Measurements from ENCODE around the gene GLB1L3. TPM values are rescaled to one million over a fixed set of nuclear protein-coding genes. Genes with fewer than 3 reads are reported as not detected.
A peak's percentile ranks its signal among the peaks of the same experiment; 100 is the strongest.

The GLB1L3 gene
- total and polyA plus RNA-seq, 2 donors: 0.71 to 1.8 TPM

DNA sequence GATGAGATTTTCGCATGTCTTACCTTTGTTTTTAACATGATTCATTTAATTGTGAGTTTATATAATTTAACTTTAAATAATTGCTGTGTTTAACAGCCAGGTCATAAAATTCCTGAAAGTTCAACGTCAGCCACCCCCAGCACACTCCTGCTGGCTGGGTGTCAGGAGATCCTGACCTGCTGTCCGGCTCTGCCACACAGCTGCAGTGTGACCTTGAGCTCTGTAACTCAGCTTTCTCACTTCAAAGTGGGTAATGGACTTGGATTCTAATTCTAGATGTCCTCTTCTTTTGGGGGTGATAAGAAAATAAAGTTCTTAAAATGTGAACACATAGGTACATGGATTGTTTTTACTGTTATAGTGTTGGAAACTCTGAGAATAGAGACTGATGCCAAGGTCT is 40.8 kb upstream of the GLB1L3 start:
- Histone ChIP-seq H3K36me3 (ENCODE audit: control insufficient read depth in 2 of 2, insufficient read depth in 2 of 2, low read length in 1 of 2) (peaks cover 41 to 54% of the 10 kb centered on the region in 2 donors), H3K27ac (ENCODE audit: low read depth in 1 of 2, low read length in 1 of 2) (no peak overlapping the region), H3K27me3 (ENCODE audit: control insufficient read depth in 2 of 2, insufficient read depth in 1 of 2, low read length in 1 of 2) (no peaks in the 10 kb centered on the region), H3K4me1 (ENCODE audit: control insufficient read depth in 2 of 2, insufficient read depth in 2 of 2, low read length in 2 of 2) (peaks cover under 1 to 2% of the 10 kb centered on the region in 2 donors), H3K4me3 (ENCODE audit: low read length in 2 of 2) (no peak overlapping the region), H3K9me3 (ENCODE audit: control insufficient read depth in 2 of 2, insufficient read depth in 1 of 2, low read length in 1 of 2) (no peaks in the 10 kb centered on the region)
- no peak for DNase-seq (ENCODE audit: low read depth in 6 of 9, low spot score in 9 of 9)
- 99% methylated on average over 3 of the region's 3 CpGs for WGBS

DNA sequence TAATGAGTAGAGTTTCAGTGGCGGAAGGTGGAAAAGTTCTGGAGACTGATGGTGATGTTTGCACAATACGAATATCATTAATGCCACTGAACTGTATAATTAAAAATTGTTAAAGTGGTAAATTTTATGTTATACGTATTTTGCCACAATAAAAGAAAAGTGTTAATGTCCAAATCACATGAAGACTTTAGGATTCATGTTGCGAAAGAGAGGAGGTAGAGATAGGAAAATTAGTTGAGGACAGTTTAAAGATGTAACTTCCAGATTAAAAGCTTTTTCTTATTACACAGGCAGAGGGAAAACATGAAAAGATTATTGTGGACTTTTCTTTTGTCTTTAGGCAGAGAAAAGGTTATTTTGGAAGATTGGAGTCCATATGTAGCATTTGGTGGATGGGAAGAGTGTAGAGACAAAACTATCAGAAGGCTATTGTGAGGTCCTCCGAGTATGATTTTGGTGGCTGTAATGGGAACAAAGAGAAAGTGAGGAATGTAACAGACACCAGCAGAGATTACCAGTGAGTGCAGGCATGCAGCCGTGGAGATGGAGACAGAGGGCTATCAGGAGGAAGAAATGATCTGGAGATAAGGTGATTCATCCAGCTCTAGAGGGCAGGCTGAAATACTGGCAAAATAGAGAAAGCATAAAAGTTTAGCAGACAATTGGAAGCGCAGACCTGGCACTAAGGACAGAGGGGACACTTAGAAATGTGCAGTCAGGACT is 39.2 kb upstream of the GLB1L3 start:
- Histone ChIP-seq H3K4me3 (ENCODE audit: low read length in 2 of 2) (no peak overlapping the region), H3K4me1 (ENCODE audit: control insufficient read depth in 2 of 2, insufficient read depth in 2 of 2, low read length in 2 of 2) (no peaks in the 10 kb centered on the region), H3K27ac (ENCODE audit: low read depth in 1 of 2, low read length in 1 of 2) (no peak overlapping the region), H3K36me3 (ENCODE audit: control insufficient read depth in 2 of 2, insufficient read depth in 2 of 2, low read length in 1 of 2) (peaks cover 52 to 62% of the 10 kb centered on the region in 2 donors), H3K27me3 (ENCODE audit: control insufficient read depth in 2 of 2, insufficient read depth in 1 of 2, low read length in 1 of 2) (no peaks in the 10 kb centered on the region), H3K9me3 (ENCODE audit: control insufficient read depth in 2 of 2, insufficient read depth in 1 of 2, low read length in 1 of 2) (no peaks in the 10 kb centered on the region)
- WGBS: 97% methylated on average over 7 of the region's 7 CpGs
- no peak for DNase-seq (ENCODE audit: low read depth in 6 of 9, low spot score in 9 of 9)

DNA sequence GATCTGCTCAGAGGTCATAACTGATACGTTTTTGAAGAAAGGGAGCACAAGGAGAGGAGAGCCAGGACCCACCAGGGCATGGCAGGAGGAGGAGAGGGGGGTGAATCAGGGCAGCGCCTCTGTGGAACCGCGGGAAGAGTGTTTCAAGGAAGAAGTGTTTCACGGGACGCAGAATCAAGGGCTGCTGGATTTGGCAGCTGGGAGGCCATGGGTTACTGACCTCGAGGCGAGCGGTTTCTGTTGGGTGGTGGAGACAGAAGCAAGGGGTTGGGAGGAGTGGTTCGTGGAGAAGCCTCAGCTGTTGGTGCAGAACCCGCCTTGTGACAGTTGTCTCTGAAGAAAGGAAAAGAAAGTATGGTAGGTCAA is 38.6 kb upstream of the GLB1L3 start:
- WGBS: 91% methylated on average over 11 of the region's 11 CpGs
- Histone ChIP-seq H3K9me3 (ENCODE audit: control insufficient read depth in 2 of 2, insufficient read depth in 1 of 2, low read length in 1 of 2) (no peaks in the 10 kb centered on the region), H3K4me3 (ENCODE audit: low read length in 2 of 2) (no peak overlapping the region), H3K27ac (ENCODE audit: low read depth in 1 of 2, low read length in 1 of 2) (no peak overlapping the region), H3K36me3 (ENCODE audit: control insufficient read depth in 2 of 2, insufficient read depth in 2 of 2, low read length in 1 of 2) (peaks cover 57 to 65% of the 10 kb centered on the region in 2 donors), H3K4me1 (ENCODE audit: control insufficient read depth in 2 of 2, insufficient read depth in 2 of 2, low read length in 2 of 2) (no peaks in the 10 kb centered on the region), H3K27me3 (ENCODE audit: control insufficient read depth in 2 of 2, insufficient read depth in 1 of 2, low read length in 1 of 2) (no peaks in the 10 kb centered on the region)
- DNase-seq (ENCODE audit: low read depth in 6 of 9, low spot score in 9 of 9): no peak

DNA sequence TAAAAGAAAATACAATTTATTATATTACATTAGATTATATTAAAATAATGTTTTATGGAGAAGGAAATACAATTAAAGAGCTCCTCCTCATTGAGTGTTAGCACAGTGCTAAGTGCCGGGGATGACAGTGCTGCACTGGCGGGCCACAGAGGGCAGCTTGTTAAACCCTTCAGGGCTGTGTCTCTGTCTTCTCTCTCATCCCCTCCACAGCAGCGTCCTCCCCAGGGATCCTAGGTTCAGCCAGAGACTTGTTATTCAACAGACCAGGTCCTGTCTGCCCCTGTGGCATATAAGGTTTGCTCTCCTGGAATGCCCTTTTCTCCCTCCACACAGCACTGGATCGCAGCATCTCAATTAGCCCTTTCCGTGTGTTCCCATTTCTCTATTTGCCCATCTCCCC is 37.2 kb upstream of the GLB1L3 start:
- over 99% methylated on average over 5 of the region's 5 CpGs for WGBS
- H3K4me1 ChIP-seq (ENCODE audit: control insufficient read depth in 2 of 2, insufficient read depth in 2 of 2, low read length in 2 of 2): no peaks in the 10 kb centered on the region

DNA sequence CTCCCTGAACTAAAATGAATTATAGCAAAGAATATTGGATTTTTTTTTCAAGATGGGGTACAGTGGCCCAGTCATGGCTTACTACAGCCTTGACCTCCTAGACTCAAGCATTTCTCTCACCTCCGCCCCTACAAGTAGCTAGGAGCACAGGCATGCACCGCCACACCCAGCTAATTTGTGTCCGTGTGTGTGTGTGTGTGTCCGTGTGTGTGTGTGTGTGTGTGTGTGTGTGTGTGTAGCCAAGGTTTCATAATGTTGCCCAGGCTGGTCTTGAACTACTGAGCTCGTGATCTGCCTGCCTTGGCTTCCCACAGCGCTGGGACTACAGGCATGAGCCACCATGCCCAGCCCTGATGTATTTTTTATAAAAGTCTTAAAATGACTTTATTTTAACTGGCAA is 35.6 kb upstream of the GLB1L3 start:
- no peak for DNase-seq (ENCODE audit: low read depth in 6 of 9, low spot score in 9 of 9)
- H3K4me1 ChIP-seq (ENCODE audit: control insufficient read depth in 2 of 2, insufficient read depth in 2 of 2, low read length in 2 of 2): no peaks in the 10 kb centered on the region
- no peaks in the 10 kb centered on the region for H3K27me3 ChIP-seq (ENCODE audit: control insufficient read depth in 2 of 2, insufficient read depth in 1 of 2, low read length in 1 of 2)
- H3K36me3 ChIP-seq (ENCODE audit: control insufficient read depth in 2 of 2, insufficient read depth in 2 of 2, low read length in 1 of 2): peaks cover 78 to 84% of the 10 kb centered on the region in 2 donors
- 78% methylated on average over 6 of the region's 6 CpGs for WGBS
- no peak overlapping the region for H3K27ac ChIP-seq (ENCODE audit: low read depth in 1 of 2, low read length in 1 of 2)
- no peaks in the 10 kb centered on the region for H3K9me3 ChIP-seq (ENCODE audit: control insufficient read depth in 2 of 2, insufficient read depth in 1 of 2, low read length in 1 of 2)
- no peak overlapping the region for H3K4me3 ChIP-seq (ENCODE audit: low read length in 2 of 2)

More for the DNA sequence above, 37.2 kb upstream of the GLB1L3 start:
- H3K36me3 ChIP-seq (ENCODE audit: control insufficient read depth in 2 of 2, insufficient read depth in 2 of 2, low read length in 1 of 2): peaks cover 72 to 79% of the 10 kb centered on the region in 2 donors
- no peaks in the 10 kb centered on the region for H3K27me3 ChIP-seq (ENCODE audit: control insufficient read depth in 2 of 2, insufficient read depth in 1 of 2, low read length in 1 of 2)
- H3K4me3 ChIP-seq (ENCODE audit: low read length in 2 of 2): no peak overlapping the region
- no peak for DNase-seq (ENCODE audit: low read depth in 6 of 9, low spot score in 9 of 9)
- H3K27ac ChIP-seq (ENCODE audit: low read depth in 1 of 2, low read length in 1 of 2): no peak overlapping the region
- H3K9me3 ChIP-seq (ENCODE audit: control insufficient read depth in 2 of 2, insufficient read depth in 1 of 2, low read length in 1 of 2): no peaks in the 10 kb centered on the region

DNA sequence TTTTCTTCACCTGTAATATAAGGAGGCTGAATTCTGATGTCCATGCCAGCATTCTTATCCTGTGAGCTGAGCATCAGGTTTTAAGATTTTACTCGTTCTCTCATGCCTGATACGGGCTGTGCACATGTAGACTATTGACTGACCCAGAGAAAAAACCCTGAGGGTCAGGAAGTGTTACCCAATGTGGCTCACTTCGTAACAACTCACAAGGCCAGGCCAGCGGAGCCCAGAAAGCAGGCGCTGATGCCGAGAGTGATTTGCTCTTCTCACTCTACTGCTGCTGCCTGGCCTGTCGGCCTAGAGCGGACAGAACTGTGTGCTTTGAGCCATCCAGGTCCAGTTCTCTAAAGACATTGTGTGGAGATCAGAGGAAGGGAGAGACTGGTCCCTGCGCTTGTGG is 33.8 kb upstream of the GLB1L3 start:
- WGBS: 97% methylated on average over 9 of the region's 9 CpGs
- Histone ChIP-seq H3K36me3 (ENCODE audit: control insufficient read depth in 2 of 2, insufficient read depth in 2 of 2, low read length in 1 of 2) (peaks cover 78 to 90% of the 10 kb centered on the region in 2 donors), H3K4me1 (ENCODE audit: control insufficient read depth in 2 of 2, insufficient read depth in 2 of 2, low read length in 2 of 2) (no peaks in the 10 kb centered on the region), H3K27ac (ENCODE audit: low read depth in 1 of 2, low read length in 1 of 2) (no peak overlapping the region), H3K27me3 (ENCODE audit: control insufficient read depth in 2 of 2, insufficient read depth in 1 of 2, low read length in 1 of 2) (no peaks in the 10 kb centered on the region), H3K9me3 (ENCODE audit: control insufficient read depth in 2 of 2, insufficient read depth in 1 of 2, low read length in 1 of 2) (no peaks in the 10 kb centered on the region), H3K4me3 (ENCODE audit: low read length in 2 of 2) (no peak overlapping the region)
- no peak for DNase-seq (ENCODE audit: low read depth in 6 of 9, low spot score in 9 of 9)

DNA sequence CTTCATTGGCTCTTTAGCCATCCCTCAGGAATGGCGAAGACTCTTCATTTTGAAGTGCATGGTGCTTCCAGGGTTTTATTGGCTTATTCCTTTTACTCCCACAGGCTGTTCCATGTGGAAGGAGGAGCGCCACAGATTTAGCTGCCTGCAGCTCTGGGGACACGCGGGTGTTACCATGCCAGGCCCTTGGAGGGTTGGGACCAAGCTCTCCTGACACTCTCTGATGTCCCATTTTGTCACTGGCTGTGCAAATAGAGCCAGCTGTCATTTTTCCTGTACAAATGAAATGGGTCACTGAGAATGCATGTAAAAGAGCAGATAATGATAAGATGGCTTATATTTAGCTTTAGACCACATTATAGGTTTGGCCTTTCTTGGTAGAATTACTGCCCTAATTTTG is 32.3 kb upstream of the GLB1L3 start:
- no peak for DNase-seq (ENCODE audit: low read depth in 6 of 9, low spot score in 9 of 9)
- no peak overlapping the region for H3K27ac ChIP-seq (ENCODE audit: low read depth in 1 of 2, low read length in 1 of 2)
- H3K4me1 ChIP-seq (ENCODE audit: control insufficient read depth in 2 of 2, insufficient read depth in 2 of 2, low read length in 2 of 2): no peaks in the 10 kb centered on the region
- WGBS: 99% methylated on average over 4 of the region's 4 CpGs
- H3K4me3 ChIP-seq (ENCODE audit: low read length in 2 of 2): no peak overlapping the region
- H3K36me3 ChIP-seq (ENCODE audit: control insufficient read depth in 2 of 2, insufficient read depth in 2 of 2, low read length in 1 of 2): peaks cover 92 to 97% of the 10 kb centered on the region in 2 donors
- no peaks in the 10 kb centered on the region for H3K9me3 ChIP-seq (ENCODE audit: control insufficient read depth in 2 of 2, insufficient read depth in 1 of 2, low read length in 1 of 2)
- no peaks in the 10 kb centered on the region for H3K27me3 ChIP-seq (ENCODE audit: control insufficient read depth in 2 of 2, insufficient read depth in 1 of 2, low read length in 1 of 2)

DNA sequence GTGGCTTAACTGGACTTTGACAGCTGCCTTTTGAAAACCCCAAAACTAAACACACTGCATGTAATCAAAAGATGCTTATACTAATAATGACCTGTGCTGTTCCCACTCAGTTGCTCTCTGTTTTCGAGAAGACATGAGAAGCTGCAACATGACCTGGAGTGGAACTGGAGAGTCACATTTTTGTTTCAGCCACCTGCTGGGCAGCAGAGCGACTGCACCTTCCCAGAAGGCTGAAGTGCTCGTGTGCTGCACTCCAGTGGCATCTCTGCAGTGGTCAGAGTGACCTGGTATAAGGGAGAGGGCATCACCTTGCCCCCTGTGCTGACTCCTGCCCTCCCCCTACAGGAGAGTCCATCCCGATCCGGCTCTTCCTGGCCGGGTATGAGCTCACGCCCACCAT is 31.6 kb upstream of the GLB1L3 start:
- H3K9me3 ChIP-seq (ENCODE audit: control insufficient read depth in 2 of 2, insufficient read depth in 1 of 2, low read length in 1 of 2): no peaks in the 10 kb centered on the region
- H3K4me3 ChIP-seq (ENCODE audit: low read length in 2 of 2): no peak overlapping the region
- WGBS: 90% methylated on average over 7 of the region's 7 CpGs
- H3K36me3 ChIP-seq (ENCODE audit: control insufficient read depth in 2 of 2, insufficient read depth in 2 of 2, low read length in 1 of 2): peaks cover 92 to 97% of the 10 kb centered on the region in 2 donors
- DNase-seq (ENCODE audit: low read depth in 6 of 9, low spot score in 9 of 9): peak in 2 of 9 donors; percentile 29 to 33
- H3K27ac ChIP-seq (ENCODE audit: low read depth in 1 of 2, low read length in 1 of 2): no peak overlapping the region
- no peaks in the 10 kb centered on the region for H3K27me3 ChIP-seq (ENCODE audit: control insufficient read depth in 2 of 2, insufficient read depth in 1 of 2, low read length in 1 of 2)
- no peaks in the 10 kb centered on the region for H3K4me1 ChIP-seq (ENCODE audit: control insufficient read depth in 2 of 2, insufficient read depth in 2 of 2, low read length in 2 of 2)

DNA sequence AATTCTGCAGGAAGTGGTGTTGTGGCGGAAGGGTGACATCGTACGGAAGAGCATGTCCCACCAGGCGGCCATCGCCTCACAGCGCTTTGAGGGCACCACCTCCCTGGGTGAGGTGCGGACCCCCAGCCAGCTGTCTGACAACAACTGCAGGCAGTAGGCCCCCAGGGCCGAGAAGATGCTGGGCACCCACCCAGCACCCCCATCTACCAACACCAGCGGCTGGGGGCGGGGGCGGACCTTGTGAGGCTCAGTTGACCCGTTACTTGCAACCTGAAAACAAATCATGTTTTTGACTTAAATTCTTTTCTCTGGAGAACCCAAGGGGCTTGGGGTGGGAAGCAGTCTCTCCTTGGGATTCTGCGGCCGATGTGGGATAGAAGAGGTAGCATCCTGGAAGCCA is 30.7 kb upstream of the GLB1L3 start:
- H3K27me3 ChIP-seq (ENCODE audit: control insufficient read depth in 2 of 2, insufficient read depth in 1 of 2, low read length in 1 of 2): no peaks in the 10 kb centered on the region
- H3K27ac ChIP-seq (ENCODE audit: low read depth in 1 of 2, low read length in 1 of 2): no peak overlapping the region
- 96% methylated on average over 14 of the region's 14 CpGs for WGBS
- no peak for DNase-seq (ENCODE audit: low read depth in 6 of 9, low spot score in 9 of 9)
- peaks cover 93 to 97% of the 10 kb centered on the region in 2 donors for H3K36me3 ChIP-seq (ENCODE audit: control insufficient read depth in 2 of 2, insufficient read depth in 2 of 2, low read length in 1 of 2)
- H3K9me3 ChIP-seq (ENCODE audit: control insufficient read depth in 2 of 2, insufficient read depth in 1 of 2, low read length in 1 of 2): no peaks in the 10 kb centered on the region
- no peak overlapping the region for H3K4me3 ChIP-seq (ENCODE audit: low read length in 2 of 2)
- H3K4me1 ChIP-seq (ENCODE audit: control insufficient read depth in 2 of 2, insufficient read depth in 2 of 2, low read length in 2 of 2): no peaks in the 10 kb centered on the region
